Parathyroid adenoma (tissue), 2 donors: Measurements from ENCODE around the gene DCX.

Experiments used
- H2AFZ ChIP-seq: fragments of 300-600 bp; sonication (generic); one replicate; pipeline ENCODE4 v1.7.0; 2017; ENCODE audit warnings: antibody characterized with exemption, mild to moderate bottlenecking
- H3K27ac ChIP-seq: fragments of 300-600 bp; sonication (generic); one replicate; pipeline ENCODE4 v1.7.0; 2017
- H3K27me3 ChIP-seq: fragments of 300-600 bp; sonication (generic); one replicate; pipeline ENCODE4 v1.7.0; 2017; ENCODE audit warnings: low read length; ENCODE audit not compliant: control insufficient read depth, insufficient read depth
- H3K36me3 ChIP-seq: fragments of 300-600 bp; sonication (generic); one replicate; pipeline ENCODE4 v1.7.0; 2017; ENCODE audit warnings: low read length; ENCODE audit not compliant: control insufficient read depth, insufficient read depth
- H3K4me1 ChIP-seq: fragments of 300-600 bp; sonication (generic); one replicate; pipeline ENCODE4 v1.7.0; 2017; ENCODE audit warnings: control low read depth
- H3K4me2 ChIP-seq: fragments of 300-600 bp; sonication (generic); one replicate; pipeline ENCODE4 v1.7.0; 2017; ENCODE audit warnings: low read length
- H3K4me3 ChIP-seq: fragments of 300-600 bp; sonication (generic); one replicate; pipeline ENCODE4 v1.7.0; 2017; ENCODE audit warnings: low read depth, low read length
- H3K79me2 ChIP-seq: fragments of 300-600 bp; sonication (generic); one replicate; pipeline ENCODE4 v1.7.0; 2017; ENCODE audit warnings: control low read depth
- H3K9ac ChIP-seq: fragments of 300-600 bp; sonication (generic); one replicate; pipeline ENCODE4 v1.7.0; 2017; ENCODE audit warnings: mild to moderate bottlenecking
- H3K9me3 ChIP-seq: fragments of 300-600 bp; sonication (generic); one replicate; pipeline ENCODE4 v1.7.0; 2017; ENCODE audit warnings: low read length; ENCODE audit not compliant: control insufficient read depth
- CTCF ChIP-seq: fragments of 300-600 bp; sonication (generic); IDR thresholded peaks from one replicate; pipeline ENCODE4 v1.7.0; 2017; ENCODE audit warnings: antibody characterized with exemption, mild to moderate bottlenecking
- donor health status: primary hyperparathyroidism.

The DCX gene

GRCh38 chrX:111309083-111309482, 102.9 kb downstream of the DCX start:
- H3K4me1 ChIP-seq, result no peaks in the 10 kb centered on the region
- no peak overlapping the region for H3K4me3 ChIP-seq
- H3K36me3 ChIP-seq, result no peaks in the 10 kb centered on the region
- no peaks in the 10 kb centered on the region for H3K79me2 ChIP-seq
- no peak overlapping the region for H3K27ac ChIP-seq
- H3K9me3 ChIP-seq, result no peaks in the 10 kb centered on the region
- H3K4me2 ChIP-seq, result no peak overlapping the region
- TF ChIP-seq CTCF, result no peak
- H3K27me3 ChIP-seq, result no peaks in the 10 kb centered on the region
- no peak overlapping the region for H3K9ac ChIP-seq
- H2AFZ ChIP-seq, result no peak overlapping the region

GRCh38 chrX:111308039-111308438, 104.0 kb downstream of the DCX start:
- TF ChIP-seq CTCF, result no peak
- no peaks in the 10 kb centered on the region for H3K4me1 ChIP-seq
- no peak overlapping the region for H3K9ac ChIP-seq
- no peak overlapping the region for H3K27ac ChIP-seq
- no peaks in the 10 kb centered on the region for H3K36me3 ChIP-seq
- no peak overlapping the region for H2AFZ ChIP-seq
- H3K27me3 ChIP-seq, result no peaks in the 10 kb centered on the region
- H3K4me2 ChIP-seq, result no peak overlapping the region
- no peaks in the 10 kb centered on the region for H3K9me3 ChIP-seq
- no peak overlapping the region for H3K4me3 ChIP-seq
- no peaks in the 10 kb centered on the region for H3K79me2 ChIP-seq

GRCh38 chrX:111302284-111302683, 109.7 kb downstream of the DCX start:
- Histone ChIP-seq H3K9me3 (no peaks in the 10 kb centered on the region), H3K4me1 (no peaks in the 10 kb centered on the region), H3K36me3 (no peaks in the 10 kb centered on the region), H2AFZ (no peak overlapping the region), H3K79me2 (no peaks in the 10 kb centered on the region), H3K27me3 (no peaks in the 10 kb centered on the region), H3K4me2 (no peak overlapping the region), H3K27ac (no peak overlapping the region), H3K9ac (no peak overlapping the region), H3K4me3 (no peak overlapping the region)
- TF ChIP-seq CTCF, result no peak

GRCh38 chrX:111288841-111289240, 123.2 kb downstream of the DCX start:
- H3K4me3 ChIP-seq, result no peak overlapping the region
- no peaks in the 10 kb centered on the region for H3K9me3 ChIP-seq
- TF ChIP-seq CTCF, result no peak
- H3K36me3 ChIP-seq, result no peaks in the 10 kb centered on the region
- H3K4me1 ChIP-seq, result no peaks in the 10 kb centered on the region
- H3K27me3 ChIP-seq, result no peaks in the 10 kb centered on the region
- no peak overlapping the region for H3K9ac ChIP-seq
- H3K27ac ChIP-seq, result no peak overlapping the region
- H3K79me2 ChIP-seq, result no peaks in the 10 kb centered on the region
- H2AFZ ChIP-seq, result no peak overlapping the region
- H3K4me2 ChIP-seq, result no peak overlapping the region

GRCh38 chrX:111284631-111285293, 127.2 kb downstream of the DCX start:
- no peak overlapping the region for H3K9ac ChIP-seq
- H3K27me3 ChIP-seq, result no peaks in the 10 kb centered on the region
- no peak overlapping the region for H3K4me2 ChIP-seq
- H2AFZ ChIP-seq, result no peak overlapping the region
- H3K27ac ChIP-seq, result no peak overlapping the region
- no peaks in the 10 kb centered on the region for H3K36me3 ChIP-seq
- no peaks in the 10 kb centered on the region for H3K9me3 ChIP-seq
- no peaks in the 10 kb centered on the region for H3K79me2 ChIP-seq
- H3K4me3 ChIP-seq, result no peak overlapping the region
- no peaks in the 10 kb centered on the region for H3K4me1 ChIP-seq
- no peak for TF ChIP-seq CTCF
